Kidney capillary endothelial cell (primary cell): Measurements from ENCODE around the gene ERFL.
"Not testable (repeated sequence)": the region's sequence is repeated elsewhere in the genome, so short reads cannot be mapped to it uniquely, and the experiment has no call there.

Source experiments
- DNase-seq: peaks from one replicate; pipeline ENCODE4 v3.0.0-alpha.2; 2018; ENCODE audit warnings: low spot score

ERFL gene

GRCh38 chr19:41941410-41942202, 13.4 kb upstream of the ERFL start:
- DNase-seq: no peak

DNA sequence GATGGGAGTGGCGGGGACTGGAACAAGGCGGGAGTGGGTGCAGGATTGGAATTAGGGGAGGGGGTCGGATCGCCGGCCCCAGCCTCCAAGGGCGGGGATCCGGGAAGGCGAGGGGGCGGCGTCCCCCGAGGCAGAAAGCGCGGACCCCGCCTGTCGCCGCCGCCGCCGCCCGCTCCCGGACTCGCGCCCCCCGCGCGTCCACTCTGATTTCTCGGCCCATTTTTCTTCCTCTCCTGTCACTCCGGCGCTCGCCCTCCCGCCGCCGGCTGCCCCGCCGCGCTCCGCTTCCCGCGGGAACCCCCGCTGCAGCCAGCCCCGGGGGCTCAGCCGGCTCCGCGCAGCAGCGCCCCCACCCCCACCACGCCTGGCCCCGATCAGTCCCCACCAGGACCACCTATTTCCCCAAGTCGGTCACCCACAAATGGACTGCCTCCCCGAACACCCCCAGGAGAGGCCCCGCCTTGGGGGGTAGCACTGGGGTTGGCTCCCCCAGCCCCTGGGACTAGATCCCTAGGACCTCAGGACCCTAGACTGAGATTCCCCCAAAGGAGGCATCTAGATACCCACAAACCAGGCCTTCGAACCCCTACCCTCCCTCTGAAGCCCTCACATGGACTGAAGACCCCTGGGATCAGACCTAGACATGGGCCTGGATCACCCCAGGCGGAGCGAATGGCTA, 12.6 kb upstream of the ERFL start:
- no peak for DNase-seq

- no peak for DNase-seq
Measured at GRCh38 chr19:41939861-41940730, 11.8 kb upstream of the ERFL start.

GRCh38 chr19:41939209-41939608, 11.0 kb upstream of the ERFL start:
- not testable (repeated sequence) for DNase-seq

- no peak for DNase-seq
Measured at GRCh38 chr19:41937525-41938468, 9.5 kb upstream of the ERFL start.

DNA sequence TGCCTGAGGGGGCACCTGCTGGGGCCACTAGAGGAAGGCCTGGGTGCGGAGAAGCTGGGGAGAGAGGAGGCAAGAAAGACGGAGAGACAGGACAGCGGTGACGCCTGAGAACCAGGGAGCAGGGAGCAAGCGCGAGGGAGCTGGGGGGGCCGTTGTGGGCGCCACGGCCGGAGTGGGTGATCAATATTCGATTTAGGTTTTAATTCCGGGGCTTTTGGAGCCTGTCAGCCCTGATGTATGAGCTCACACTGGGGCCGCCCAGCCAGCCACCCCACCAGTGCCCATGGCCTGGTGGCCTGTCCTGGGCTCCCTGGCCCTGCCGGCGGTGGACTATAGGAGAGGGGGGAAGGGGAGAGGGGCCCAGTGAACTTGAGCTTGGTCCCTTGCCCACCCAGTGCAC, 8.7 kb upstream of the ERFL start:
- DNase-seq: no peak

GRCh38 chr19:41936416-41936850, 8.2 kb upstream of the ERFL start:
- no peak for DNase-seq

DNA sequence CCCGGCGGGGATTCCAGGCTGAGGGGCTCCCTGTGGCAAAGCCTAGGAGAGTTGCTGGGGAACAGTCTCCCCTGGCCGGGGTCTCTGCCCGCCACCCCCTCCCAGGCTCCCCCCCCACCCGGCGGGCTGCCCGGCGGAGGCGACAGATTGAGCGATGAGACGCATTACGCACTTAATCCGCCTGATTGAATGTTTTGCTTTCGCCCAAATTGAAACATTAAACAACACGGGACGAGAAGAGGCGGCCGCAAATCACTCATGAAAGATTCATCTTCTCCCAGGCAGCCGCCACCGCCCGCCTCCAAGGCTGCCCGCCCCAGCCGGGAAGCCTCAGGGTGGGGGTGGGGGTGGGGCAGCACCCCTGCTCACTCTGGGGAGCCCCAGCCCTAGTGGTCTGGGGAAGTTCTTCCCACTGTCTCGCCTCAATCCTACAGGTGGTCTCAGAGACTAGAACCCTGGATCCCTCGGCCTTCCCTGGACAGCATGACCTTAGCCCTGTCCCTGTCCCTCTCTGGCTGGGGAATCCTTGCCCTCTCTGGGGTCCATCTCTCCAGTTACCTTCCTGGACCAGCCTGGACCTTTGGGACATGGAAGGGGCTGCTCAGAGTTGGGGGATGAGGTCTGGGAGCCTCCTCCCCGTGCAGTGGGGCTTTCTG, 7.6 kb upstream of the ERFL start:
- no peak for DNase-seq

- DNase-seq: peak; percentile 51
Measured at GRCh38 chr19:41934849-41935374, 6.7 kb upstream of the ERFL start.

DNA sequence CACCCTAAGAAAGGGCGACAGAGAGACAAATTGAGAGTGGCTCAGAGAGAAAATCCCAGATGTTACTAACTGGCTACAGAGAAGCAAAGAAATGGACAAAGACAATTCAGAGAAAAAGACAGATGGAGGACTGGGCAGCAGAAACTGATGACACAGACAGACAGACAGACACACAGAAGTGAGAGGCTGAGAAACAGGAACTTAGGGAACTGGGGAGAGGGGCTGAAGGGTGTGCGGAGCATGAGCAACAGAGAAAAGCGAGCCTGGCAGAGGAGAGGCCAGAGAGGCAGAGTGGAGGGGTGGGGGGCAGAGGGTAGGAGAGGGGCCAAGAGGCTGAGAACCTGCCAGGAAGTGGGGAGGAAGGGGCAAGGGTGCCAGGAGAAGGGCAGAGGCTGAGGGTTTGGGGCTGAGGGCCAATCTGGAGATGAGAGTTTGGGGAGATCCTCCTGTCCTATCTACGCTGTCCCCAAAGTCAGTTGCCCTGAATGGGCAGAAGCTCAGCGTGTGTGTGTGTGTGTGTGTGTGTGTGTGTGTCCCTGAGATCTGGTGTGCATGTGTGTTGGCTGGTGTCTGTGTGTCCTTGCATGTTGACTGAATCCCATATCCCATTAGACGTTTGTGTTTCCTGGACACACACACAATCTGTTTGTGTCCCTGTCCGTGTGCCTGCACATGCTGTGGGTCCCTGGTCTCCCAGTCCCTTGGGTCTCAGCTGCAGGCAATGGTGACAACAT, 5.6 kb upstream of the ERFL start:
- no peak for DNase-seq

GRCh38 chr19:41932720-41933332, 4.6 kb upstream of the ERFL start:
- DNase-seq: no peak

GRCh38 chr19:41932259-41932719, 4.0 kb upstream of the ERFL start:
- DNase-seq: no peak

DNA sequence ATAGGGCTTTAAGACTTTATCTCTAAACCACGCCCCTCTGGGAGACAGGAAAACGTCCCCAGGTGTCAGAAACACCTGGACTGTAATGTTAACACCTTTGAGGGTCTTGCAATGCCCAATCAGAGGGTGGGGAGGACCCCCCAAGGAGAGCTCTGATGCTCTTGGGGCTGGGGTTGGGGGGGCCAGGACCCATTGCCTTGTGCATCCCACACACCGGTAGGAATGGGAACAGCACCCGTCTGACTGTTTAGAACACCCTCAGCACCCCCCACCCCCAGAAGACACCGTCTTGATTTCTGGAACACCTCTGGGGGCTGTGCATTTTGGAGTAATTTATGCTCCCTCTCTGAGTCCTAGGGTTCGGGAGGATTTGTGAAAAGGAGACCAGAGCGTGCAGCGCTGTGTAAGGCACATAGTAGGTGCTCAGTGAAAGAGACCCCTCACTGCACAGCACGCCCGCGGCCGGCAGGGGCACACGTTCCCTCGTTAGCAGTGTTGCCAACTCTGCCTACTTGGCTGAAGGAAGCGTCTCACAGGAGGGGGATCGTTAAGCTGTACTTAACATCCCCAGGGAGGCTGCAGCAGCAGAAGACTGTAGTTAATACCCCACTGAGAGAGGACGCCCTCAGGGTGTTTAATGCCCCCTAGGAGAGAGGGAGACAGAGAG, 2.8 kb upstream of the ERFL start:
- no peak for DNase-seq

GRCh38 chr19:41930322-41930722, 2.1 kb upstream of the ERFL start:
- DNase-seq: no peak

GRCh38 chr19:41929536-41930071, 1.4 kb upstream of the ERFL start:
- DNase-seq: no peak

- DNase-seq: no peak
Measured at GRCh38 chr19:41928754-41929535, 696 bp upstream of the ERFL start.

GRCh38 chr19:41927497-41928192, 604 bp downstream of the ERFL start:
- no peak for DNase-seq
